Activated T-cell treated with anti-CD3 and anti-CD28 coated beads, Interleukin-2, amount 50 U/mL, for 72 hours (primary cell): ENCODE measurements around the gene TACC3. TPM values are rescaled to one million over a fixed set of nuclear protein-coding genes. Genes with fewer than 3 reads are reported as not detected.

ENCODE experiments used
- ATAC-seq, 2 donors: fragments of 150-1000 bp; cut with Tn5 transposase; replicated peaks in 1 of 2; 2 replicates each; pipeline ENCODE4 v1.10.0; 2021; ENCODE audit warnings: moderate library complexity in 2 of 2, mild to moderate bottlenecking in 1 of 2
- DNase-seq, 2 donors: peaks; one replicate each; pipeline ENCODE4 v3.0.0; 2021 to 2022; ENCODE audit warnings: mixed read lengths in 1 of 2
- H3K27ac Mint-ChIP-seq: one replicate; pipeline ENCODE4 v1.8.0; 2022; ENCODE audit warnings: mild to moderate bottlenecking, moderate library complexity, mixed read lengths
- H3K27me3 Mint-ChIP-seq: one replicate; pipeline ENCODE4 v1.8.0; 2022; ENCODE audit warnings: low read depth, mixed read lengths
- H3K36me3 Mint-ChIP-seq, 2 donors: one replicate each; pipeline ENCODE4 v1.8.0; 2022; ENCODE audit warnings: mixed read lengths in 2 of 2, mild to moderate bottlenecking in 1 of 2; ENCODE audit not compliant: insufficient read depth in 2 of 2
- H3K4me1 Mint-ChIP-seq: one replicate; pipeline ENCODE4 v1.8.0; 2022; ENCODE audit warnings: low read depth, mixed read lengths
- H3K4me3 Mint-ChIP-seq, 2 donors: one replicate each; pipeline ENCODE4 v1.8.0; 2022; ENCODE audit warnings: mild to moderate bottlenecking in 2 of 2, mixed read lengths in 2 of 2, moderate library complexity in 2 of 2
- H3K9me3 Mint-ChIP-seq, 2 donors: one replicate each; pipeline ENCODE4 v1.8.0; 2022; ENCODE audit warnings: mixed read lengths in 2 of 2
- total RNA-seq, 2 donors: library from RNA; stranded (reverse); gene quantifications; one replicate each; pipeline ENCODE4 v1.2.3, GENCODE V29; 2022

TACC3 gene
- total RNA-seq, result 100 to 1,000 TPM; 172 to 206 TPM

DNA sequence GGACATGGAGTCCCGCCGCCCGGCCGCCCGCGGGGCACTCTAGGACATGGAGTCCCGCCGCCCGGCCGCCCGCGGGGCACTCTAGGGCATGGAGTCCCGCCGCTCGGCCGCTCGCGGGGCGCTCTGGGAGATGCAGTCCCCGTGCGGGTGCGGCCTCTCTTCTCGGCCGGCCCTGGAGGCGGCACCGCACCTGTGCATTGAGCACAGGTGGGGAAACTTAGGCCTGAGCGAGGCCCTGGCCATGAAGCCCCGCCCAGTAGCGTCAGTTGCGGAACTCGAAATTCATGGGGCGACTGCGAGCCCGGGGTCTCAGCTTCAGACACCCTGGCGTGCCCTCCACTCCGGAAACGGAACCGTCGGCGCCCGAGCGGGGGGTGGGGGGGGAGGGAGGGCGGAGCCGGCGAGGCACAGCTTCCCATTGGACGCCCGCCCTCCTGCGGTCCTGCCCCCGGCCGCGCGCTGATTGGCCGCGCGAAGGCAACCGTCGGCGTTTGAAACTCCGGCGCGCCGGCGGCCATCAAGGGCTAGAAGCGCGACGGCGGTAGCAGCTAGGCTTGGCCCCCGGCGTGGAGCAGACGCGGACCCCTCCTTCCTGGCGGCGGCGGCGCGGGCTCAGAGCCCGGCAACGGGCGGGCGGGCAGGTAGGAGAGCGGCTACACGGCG, at the start of gene TACC3, which contains the start of gene TMEM129:
Gene TACC3, plus strand, starts transcription at position 519 of the 663 bp plus-strand sequence. CDS start 1,901 bp downstream, outside the sequence.
Gene TMEM129, minus strand, starts transcription at position 321 of the 663 bp plus-strand sequence. CDS start 486 bp downstream, outside the sequence.
- DNase-seq, result peak; percentile 93 to 96
- H3K27me3 Mint-ChIP-seq, result no peaks in the 10 kb centered on the region
- peak; percentile 85 to 88 for ATAC-seq
- H3K4me1 Mint-ChIP-seq, result peaks cover 70% of the 10 kb centered on the region
- H3K27ac Mint-ChIP-seq, result peak within 1 kb of the TSS; percentile 99
- peak within 1 kb of the TSS; percentile 98 to 99 for H3K4me3 Mint-ChIP-seq
- peaks cover 17 to 34% of the 10 kb centered on the region in 2 donors for H3K36me3 Mint-ChIP-seq
- H3K9me3 Mint-ChIP-seq, result no peaks in the 10 kb centered on the region

DNA sequence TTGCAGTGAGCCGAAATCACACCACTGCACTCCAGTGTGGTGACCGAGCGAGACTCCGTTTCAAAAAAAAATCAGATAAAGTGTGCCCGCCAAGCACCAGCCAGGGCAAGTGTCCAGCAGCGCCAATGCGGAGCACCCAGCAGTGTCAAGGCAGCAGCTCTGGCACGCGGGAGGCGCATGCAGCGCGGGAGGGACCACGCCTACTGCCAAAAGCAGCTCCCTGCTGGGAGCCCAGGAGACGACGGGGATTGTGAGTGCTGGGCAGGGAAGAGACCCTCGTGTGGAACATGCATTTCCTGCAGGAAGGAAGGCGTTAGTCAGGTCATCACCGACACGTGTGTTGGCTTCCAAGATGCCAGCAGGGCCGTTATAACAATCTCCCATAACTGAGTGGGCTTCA, 47.6 kb upstream of the TACC3 start:
- H3K4me1 Mint-ChIP-seq, result no peaks in the 10 kb centered on the region
- H3K9me3 Mint-ChIP-seq, result no peaks in the 10 kb centered on the region
- H3K27me3 Mint-ChIP-seq, result no peaks in the 10 kb centered on the region
- no peak overlapping the region for H3K27ac Mint-ChIP-seq
- ATAC-seq (no peak), DNase-seq (no peak)
- H3K4me3 Mint-ChIP-seq, result no peak overlapping the region
- no peaks in the 10 kb centered on the region for H3K36me3 Mint-ChIP-seq

GRCh38 chr4:1674682-1675081, 46.6 kb upstream of the TACC3 start:
- no peaks in the 10 kb centered on the region for H3K36me3 Mint-ChIP-seq
- H3K4me1 Mint-ChIP-seq, result no peaks in the 10 kb centered on the region
- no peak overlapping the region for H3K4me3 Mint-ChIP-seq
- H3K27ac Mint-ChIP-seq, result no peak overlapping the region
- ATAC-seq (no peak), DNase-seq (no peak)
- H3K9me3 Mint-ChIP-seq, result no peaks in the 10 kb centered on the region
- no peaks in the 10 kb centered on the region for H3K27me3 Mint-ChIP-seq

- Mint-ChIP-seq H3K27ac (no peak overlapping the region), H3K4me1 (no peaks in the 10 kb centered on the region), H3K4me3 (no peak overlapping the region), H3K9me3 (no peaks in the 10 kb centered on the region), H3K27me3 (no peaks in the 10 kb centered on the region), H3K36me3 (no peaks in the 10 kb centered on the region)
- ATAC-seq, result no peak
- no peak for DNase-seq
Measured at GRCh38 chr4:1675136-1675801, 46.1 kb upstream of the TACC3 start.

GRCh38 chr4:1675802-1676137, 45.6 kb upstream of the TACC3 start:
- H3K36me3 Mint-ChIP-seq, result no peaks in the 10 kb centered on the region
- no peak for DNase-seq
- no peak overlapping the region for H3K4me3 Mint-ChIP-seq
- no peak for ATAC-seq
- no peaks in the 10 kb centered on the region for H3K9me3 Mint-ChIP-seq
- no peaks in the 10 kb centered on the region for H3K27me3 Mint-ChIP-seq
- H3K27ac Mint-ChIP-seq, result no peak overlapping the region
- no peaks in the 10 kb centered on the region for H3K4me1 Mint-ChIP-seq

DNA sequence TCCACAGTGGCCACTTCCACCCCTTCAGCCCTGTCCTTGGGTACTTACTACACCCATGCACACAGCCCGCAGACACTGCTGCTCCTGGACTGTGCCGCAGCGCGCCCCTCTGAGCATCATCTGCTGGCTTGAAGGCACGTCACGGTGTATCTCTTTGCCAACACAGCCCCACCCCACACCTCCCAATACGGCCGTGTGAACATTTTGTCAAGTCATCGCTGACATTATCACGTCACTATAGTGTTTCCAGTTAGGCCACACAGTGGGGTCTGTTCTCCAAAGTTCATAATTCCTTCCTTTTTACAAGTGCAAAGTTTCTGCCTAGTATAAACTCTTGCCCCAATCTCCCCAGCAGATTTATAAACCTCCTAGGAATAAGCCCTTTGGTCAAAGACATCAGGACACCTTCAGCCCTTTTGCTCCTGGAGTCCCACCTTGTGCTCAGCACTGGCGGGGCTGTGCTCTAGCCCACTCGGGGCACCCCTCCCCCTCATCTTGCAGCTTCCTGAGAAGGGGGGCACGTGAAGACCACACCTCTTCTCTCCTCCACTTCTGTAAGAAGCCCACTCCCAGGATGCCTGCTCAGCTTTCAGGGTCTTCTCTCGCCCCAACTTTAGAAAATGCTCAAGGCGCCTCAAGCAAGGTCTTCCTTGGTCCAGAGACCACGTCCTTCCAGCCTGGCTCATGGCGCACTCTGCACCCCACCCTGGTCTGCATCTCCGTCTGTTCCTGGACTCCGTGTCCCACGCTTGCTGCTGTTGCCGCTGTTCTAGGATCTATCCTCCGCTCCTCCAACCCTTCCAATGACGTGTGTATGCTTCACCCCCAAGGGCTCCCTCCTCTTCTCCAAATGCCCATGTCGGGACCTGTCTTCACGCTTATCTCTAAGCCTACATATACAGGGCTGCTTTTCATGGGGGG, 44.5 kb upstream of the TACC3 start:
- no peak overlapping the region for H3K27ac Mint-ChIP-seq
- H3K27me3 Mint-ChIP-seq, result no peaks in the 10 kb centered on the region
- no peak overlapping the region for H3K4me3 Mint-ChIP-seq
- ATAC-seq (no peak), DNase-seq (no peak)
- H3K9me3 Mint-ChIP-seq, result no peaks in the 10 kb centered on the region
- H3K4me1 Mint-ChIP-seq, result no peaks in the 10 kb centered on the region
- H3K36me3 Mint-ChIP-seq, result no peaks in the 10 kb centered on the region

DNA sequence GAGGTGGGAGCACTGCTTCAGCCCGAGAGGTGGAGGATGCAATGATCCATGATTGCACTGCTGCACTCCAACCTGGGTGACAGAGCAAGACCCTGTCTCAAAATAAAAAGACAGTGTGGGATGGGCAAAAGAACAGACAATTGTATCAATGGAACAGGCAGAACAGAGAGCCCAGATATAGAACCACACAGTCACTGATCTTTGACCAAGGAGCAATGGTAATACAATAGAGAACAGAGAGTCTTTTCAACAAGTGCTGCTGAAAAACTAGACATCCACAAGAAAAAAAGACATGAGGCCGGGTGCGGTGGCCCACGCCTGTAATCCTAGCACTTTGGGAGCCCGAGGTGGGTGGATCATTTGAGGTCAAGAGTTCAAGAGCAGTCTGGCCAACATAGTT, 43.1 kb upstream of the TACC3 start:
- H3K9me3 Mint-ChIP-seq, result no peaks in the 10 kb centered on the region
- peaks cover 9% of the 10 kb centered on the region for H3K4me1 Mint-ChIP-seq
- ATAC-seq (no peak), DNase-seq (no peak)
- no peak overlapping the region for H3K4me3 Mint-ChIP-seq
- H3K27me3 Mint-ChIP-seq, result no peaks in the 10 kb centered on the region
- no peaks in the 10 kb centered on the region for H3K36me3 Mint-ChIP-seq
- no peak overlapping the region for H3K27ac Mint-ChIP-seq

GRCh38 chr4:1682860-1683259, 38.5 kb upstream of the TACC3 start:
- peaks cover 12% of the 10 kb centered on the region for H3K4me1 Mint-ChIP-seq
- no peak for ATAC-seq
- H3K4me3 Mint-ChIP-seq, result peak overlapping the region; percentile 86
- no peak overlapping the region for H3K27ac Mint-ChIP-seq
- no peaks in the 10 kb centered on the region for H3K36me3 Mint-ChIP-seq
- no peaks in the 10 kb centered on the region for H3K9me3 Mint-ChIP-seq
- H3K27me3 Mint-ChIP-seq, result no peaks in the 10 kb centered on the region
- DNase-seq, result no peak

DNA sequence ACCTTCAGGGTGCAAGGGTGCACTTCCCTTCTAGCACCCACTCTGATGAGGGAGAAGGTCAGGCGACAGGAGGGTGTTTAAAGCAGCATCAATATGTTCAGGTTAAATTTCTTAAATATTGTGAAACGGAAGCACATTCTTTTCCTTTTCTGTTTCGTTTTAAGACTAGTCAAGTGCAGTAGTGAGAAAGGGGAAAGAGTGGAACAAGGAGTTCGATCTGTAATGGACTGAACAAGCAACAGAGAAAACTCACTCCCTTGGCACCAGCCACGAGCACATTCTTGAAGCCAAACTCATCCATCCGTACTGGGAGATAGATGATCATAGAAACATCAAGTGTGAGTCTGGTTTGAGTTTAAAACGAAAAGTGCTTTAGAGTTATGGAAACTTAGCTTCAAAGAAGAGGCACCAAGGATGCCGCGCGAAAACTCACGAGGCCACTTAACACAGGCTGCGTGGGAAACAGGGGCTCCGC, 38.0 kb upstream of the TACC3 start:
- Mint-ChIP-seq H3K9me3 (no peaks in the 10 kb centered on the region), H3K4me3 (peak overlapping the region; percentile 86), H3K27ac (peak overlapping the region; percentile 35), H3K36me3 (no peaks in the 10 kb centered on the region), H3K4me1 (peaks cover 12% of the 10 kb centered on the region), H3K27me3 (no peaks in the 10 kb centered on the region)
- ATAC-seq, result no peak
- DNase-seq, result no peak

DNA sequence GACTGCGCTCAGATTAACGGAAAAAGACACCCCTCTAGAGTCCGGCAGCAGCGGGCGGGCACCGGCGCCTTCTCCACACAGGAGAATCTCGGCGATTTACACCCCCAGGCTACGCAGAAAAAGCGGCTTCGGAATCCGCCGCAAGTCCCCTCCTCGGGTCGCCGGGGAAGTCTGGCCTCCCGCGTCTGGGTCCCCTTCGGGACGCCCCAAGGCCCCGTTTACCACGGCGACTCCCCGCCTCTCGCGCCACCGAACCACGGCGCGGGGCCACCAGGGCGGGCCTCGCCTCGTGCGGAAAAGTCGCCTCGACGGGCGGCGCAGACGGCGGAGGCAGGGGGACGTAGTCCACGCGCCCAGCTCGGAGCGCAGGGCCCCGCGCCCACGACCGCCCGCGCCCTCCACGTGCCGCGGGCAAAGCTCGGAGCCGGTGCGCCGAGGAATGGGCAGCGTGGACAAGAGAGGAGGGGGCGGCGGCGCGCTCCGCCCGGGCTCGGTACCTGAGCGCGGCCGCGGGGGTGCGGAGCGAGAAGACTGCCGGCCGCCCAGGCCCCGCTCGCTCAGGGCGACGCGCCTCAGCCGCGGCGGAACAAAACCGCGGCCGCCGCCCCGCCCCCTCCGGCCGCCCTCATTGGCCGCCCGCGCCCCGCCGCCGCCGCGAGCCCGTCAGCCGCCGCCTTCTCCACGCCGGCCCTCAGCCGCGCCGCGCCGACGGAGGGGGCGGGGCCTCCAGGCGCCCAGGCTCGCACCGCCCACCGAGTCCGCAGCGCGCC, 37.4 kb upstream of the TACC3 start, which contains the start of gene FAM53A:
Gene FAM53A, minus strand, starts transcription at position 578 of the 770 bp plus-strand sequence. CDS start 15,572 bp downstream, outside the sequence.
- H3K27ac Mint-ChIP-seq, result peak within 1 kb of the TSS; percentile 35
- ATAC-seq (peak; percentile 93 to 94), DNase-seq (peak; percentile 46 to 99)
- no peaks in the 10 kb centered on the region for H3K36me3 Mint-ChIP-seq
- peaks cover 12% of the 10 kb centered on the region for H3K4me1 Mint-ChIP-seq
- H3K9me3 Mint-ChIP-seq, result no peaks in the 10 kb centered on the region
- H3K4me3 Mint-ChIP-seq, result peak within 1 kb of the TSS; percentile 86
- no peaks in the 10 kb centered on the region for H3K27me3 Mint-ChIP-seq

DNA sequence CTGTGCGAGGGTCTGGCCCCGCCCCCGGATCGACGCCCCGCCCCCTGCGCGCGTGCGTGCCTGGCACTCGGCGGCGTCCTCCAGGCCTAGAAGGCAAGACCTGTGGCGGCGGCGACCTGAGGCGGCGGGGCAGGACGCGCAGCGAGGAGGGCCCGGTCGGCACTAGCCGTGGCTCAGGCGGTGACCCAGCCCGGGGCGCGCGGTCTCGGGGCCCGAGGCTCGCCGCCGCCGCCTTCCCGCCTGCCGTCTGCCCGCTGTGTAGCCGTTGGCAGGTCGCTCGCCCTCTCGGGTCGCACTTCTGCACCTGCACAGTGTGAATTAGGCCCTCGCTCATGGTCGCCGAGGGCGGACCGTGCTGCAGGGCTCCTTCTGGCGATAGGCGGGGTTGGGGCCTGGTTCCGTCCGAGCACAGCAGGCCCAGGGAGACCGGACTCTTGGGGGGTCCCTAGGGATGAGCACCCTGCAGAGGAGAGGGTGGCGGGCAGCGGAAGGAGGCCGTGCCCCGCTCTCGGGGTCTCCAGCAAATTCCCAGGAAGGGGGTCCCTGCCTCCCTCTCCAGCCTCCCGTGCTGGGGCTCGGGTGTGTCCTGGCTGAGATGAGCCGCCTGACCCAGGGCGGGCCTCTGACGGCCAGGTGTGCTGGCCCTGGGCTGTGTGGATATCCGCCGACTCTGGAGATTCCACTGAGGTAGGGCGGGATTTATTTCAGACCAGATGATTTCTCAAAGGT, 36.7 kb upstream of the TACC3 start:
- no peaks in the 10 kb centered on the region for H3K27me3 Mint-ChIP-seq
- peaks cover 0 to 1% of the 10 kb centered on the region in 2 donors for H3K36me3 Mint-ChIP-seq
- DNase-seq (peak in 1 of 2 donors; percentile 96), ATAC-seq (no peak)
- H3K27ac Mint-ChIP-seq, result no peak overlapping the region
- H3K9me3 Mint-ChIP-seq, result no peaks in the 10 kb centered on the region
- H3K4me1 Mint-ChIP-seq, result peaks cover 12% of the 10 kb centered on the region
- H3K4me3 Mint-ChIP-seq, result peak overlapping the region in 1 of 2 donors; percentile 67
